ENCODE results near the gene CNR2. TPM values are rescaled to one million over a fixed set of nuclear protein-coding genes. Genes with fewer than 3 reads are reported as not detected.

CNR2 gene
- total RNA-seq, 1 donor from 2014 or later, result 0.09 TPM

- DNase-seq (ENCODE audit: low spot score), result no peak
Measured at GRCh38 chr1:23899070-23899469, 14.1 kb downstream of the CNR2 start.

GRCh38 chr1:23897083-23897482 is 16.1 kb downstream of the CNR2 start:
- DNase-seq (ENCODE audit: low spot score), result no peak
- ATAC-seq, result no peak
- intact Hi-C loops (cut with DNase I), result no loop called here

More at GRCh38 chr1:23899070-23899469, 14.1 kb downstream of the CNR2 start:
- intact Hi-C loops (cut with DNase I), result no loop called here
- ATAC-seq, result no peak

GRCh38 chr1:23896491-23896890 is 16.7 kb downstream of the CNR2 start:
- no peak for ATAC-seq
- intact Hi-C loops (cut with DNase I), result no loop called here
- no peak for DNase-seq (ENCODE audit: low spot score)

- ATAC-seq (no peak), DNase-seq (ENCODE audit: low spot score) (no peak)
- intact Hi-C loops (cut with DNase I), result no loop called here
Measured at GRCh38 chr1:23895993-23896392, 17.2 kb downstream of the CNR2 start.

GRCh38 chr1:23895082-23895481 is 18.1 kb downstream of the CNR2 start:
- DNase-seq (ENCODE audit: low spot score) (no peak), ATAC-seq (peak; percentile 34)
- intact Hi-C loops (cut with DNase I), result no loop called here

DNA sequence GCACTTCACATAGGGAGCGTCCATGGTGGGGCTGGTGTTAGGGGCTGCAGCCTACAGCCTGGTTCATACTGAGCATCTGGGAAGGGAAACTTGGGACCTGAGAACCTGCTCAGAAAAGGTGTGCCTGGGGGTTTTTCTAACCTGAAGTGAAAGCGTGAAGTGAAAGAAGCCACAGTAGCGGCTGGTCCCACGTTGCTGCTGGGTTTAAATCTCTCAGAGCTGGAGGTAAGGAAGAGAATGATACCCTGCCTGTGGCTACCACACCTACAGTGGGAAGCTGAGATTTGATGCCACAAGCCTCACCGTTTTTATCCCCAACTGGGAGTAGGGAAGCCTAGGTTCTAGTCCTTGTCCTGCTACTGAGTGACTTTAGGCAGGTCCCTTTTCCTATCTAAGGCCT is 24.1 kb downstream of the CNR2 start:
- ATAC-seq, result no peak
- intact Hi-C loops (cut with DNase I), result no loop called here
- DNase-seq (ENCODE audit: low spot score), result no peak

DNA sequence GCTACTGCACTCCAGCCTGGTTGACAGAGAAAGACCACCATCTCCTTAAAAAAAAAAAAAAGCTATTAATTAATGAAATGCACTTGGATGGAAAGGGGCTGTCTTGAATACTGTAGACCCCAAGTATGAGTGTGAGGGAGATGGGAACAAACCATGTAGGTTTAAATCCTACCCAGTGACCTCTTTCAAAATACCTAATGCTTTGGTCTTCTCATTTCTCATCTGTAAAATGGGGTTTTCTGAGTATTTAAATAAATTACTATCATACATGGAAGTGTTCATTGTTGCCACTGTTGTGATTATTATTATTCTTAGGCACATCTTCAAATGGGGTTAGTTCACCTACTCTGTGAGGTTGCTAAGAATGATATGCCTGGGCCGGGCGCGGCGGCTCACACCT is 27.9 kb downstream of the CNR2 start:
- no peak for DNase-seq (ENCODE audit: low spot score)
- intact Hi-C loops (cut with DNase I), result no loop called here
- ATAC-seq, result no peak

DNA sequence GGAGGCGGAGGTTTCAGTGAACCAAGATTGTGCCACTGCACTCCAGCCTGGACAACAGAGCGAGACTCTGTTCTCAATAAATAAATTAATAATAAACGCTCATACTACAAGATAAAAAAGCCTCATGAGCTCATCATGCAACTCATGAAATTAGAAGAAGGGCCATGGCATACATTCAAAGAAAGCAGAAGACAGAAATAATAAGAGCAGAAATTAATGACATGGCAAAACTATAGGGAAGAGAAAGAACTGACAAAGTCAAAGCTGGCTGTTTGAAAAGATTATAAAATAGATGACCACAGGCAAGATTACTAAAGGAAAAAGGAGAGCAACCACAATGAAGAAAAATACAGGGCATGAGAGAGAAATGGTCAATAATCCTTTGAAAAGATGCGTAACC is 30.4 kb downstream of the CNR2 start:
- intact Hi-C loops (cut with DNase I), result no loop called here
- no peak for DNase-seq (ENCODE audit: low spot score)
- ATAC-seq, result no peak

- intact Hi-C loops (cut with DNase I), result no loop called here
- ATAC-seq, result no peak
Measured at GRCh38 chr1:23879809-23880208, 33.4 kb downstream of the CNR2 start.

DNA sequence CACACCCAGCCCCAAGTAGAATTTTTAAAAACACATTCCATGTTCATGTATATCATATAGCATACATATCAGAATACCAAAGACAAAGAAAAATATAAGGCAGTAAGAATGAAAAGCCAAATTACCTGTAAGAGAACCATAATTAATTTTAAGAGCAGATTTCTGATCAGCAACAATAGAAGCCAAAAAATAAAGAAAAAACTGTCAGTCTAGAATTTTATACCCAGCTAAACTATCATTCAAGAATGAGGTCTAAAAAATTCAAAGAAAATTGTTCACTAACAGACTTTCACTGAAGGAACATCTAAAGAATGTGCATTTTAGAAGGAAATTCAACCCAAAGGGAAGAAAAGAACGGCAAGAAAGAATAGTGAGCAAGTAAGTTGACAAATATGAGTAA is 34.5 kb downstream of the CNR2 start:
- ATAC-seq (no peak), DNase-seq (ENCODE audit: low spot score) (no peak)
- intact Hi-C loops (cut with DNase I), result no loop called here

More at GRCh38 chr1:23879809-23880208, 33.4 kb downstream of the CNR2 start:
- no peak for DNase-seq (ENCODE audit: low spot score)

DNA sequence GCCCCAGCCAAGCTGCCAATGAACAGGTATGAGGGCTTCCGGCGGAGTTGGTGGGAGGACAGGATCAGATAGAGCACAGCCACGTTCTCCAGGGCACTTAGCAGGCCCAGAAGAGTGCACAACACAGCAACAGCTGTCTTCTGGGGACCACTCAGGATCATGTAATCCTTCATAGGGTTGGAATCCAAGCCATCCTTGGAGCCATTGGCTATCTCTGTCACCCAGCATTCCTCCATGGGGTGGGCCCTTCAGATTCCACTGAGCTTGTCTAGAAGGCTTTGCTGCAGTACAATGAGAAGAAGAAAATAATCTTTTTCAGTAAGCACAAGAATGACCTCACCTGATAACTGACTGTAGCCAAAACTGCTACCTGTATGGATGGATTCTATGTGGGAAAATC is 37.8 kb downstream of the CNR2 start:
- ATAC-seq (no peak), DNase-seq (ENCODE audit: low spot score) (no peak)
- intact Hi-C loops (cut with DNase I), result no loop called here

GRCh38 chr1:23872421-23872820 is 40.7 kb downstream of the CNR2 start:
- intact Hi-C loops (cut with DNase I), result no loop called here
- DNase-seq (ENCODE audit: low spot score) (no peak), ATAC-seq (no peak)

- ATAC-seq (peak; percentile 5), DNase-seq (ENCODE audit: low spot score) (no peak)
- intact Hi-C loops (cut with DNase I), result no loop called here
Measured at GRCh38 chr1:23869051-23869450, 44.1 kb downstream of the CNR2 start.

DNA sequence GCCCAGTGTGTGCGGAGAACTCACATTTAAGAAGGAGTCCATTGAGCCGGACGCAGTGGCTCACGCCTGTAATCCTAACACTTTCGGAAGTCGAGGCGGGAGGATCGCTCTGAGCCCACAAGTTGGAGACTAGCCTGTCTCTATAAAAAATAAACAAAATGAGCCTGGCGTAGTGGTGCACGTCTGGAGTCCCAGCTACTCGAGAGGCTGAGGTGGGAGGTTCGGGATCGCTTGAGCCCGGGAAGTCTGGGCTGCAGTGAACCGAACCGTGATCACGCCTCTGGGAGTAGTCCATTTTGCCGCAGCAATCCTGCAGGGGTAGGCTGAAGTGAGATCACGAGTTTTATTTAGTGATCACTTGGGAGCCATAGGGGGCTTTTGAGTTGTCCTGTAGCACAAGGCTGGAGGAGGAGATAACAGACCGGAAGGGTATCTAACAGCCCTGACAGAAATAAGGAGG is 44.6 kb downstream of the CNR2 start:
- intact Hi-C loops (cut with DNase I), result no loop called here
- ATAC-seq (peak; percentile 59), DNase-seq (ENCODE audit: low spot score) (peak; percentile 58)

DNA sequence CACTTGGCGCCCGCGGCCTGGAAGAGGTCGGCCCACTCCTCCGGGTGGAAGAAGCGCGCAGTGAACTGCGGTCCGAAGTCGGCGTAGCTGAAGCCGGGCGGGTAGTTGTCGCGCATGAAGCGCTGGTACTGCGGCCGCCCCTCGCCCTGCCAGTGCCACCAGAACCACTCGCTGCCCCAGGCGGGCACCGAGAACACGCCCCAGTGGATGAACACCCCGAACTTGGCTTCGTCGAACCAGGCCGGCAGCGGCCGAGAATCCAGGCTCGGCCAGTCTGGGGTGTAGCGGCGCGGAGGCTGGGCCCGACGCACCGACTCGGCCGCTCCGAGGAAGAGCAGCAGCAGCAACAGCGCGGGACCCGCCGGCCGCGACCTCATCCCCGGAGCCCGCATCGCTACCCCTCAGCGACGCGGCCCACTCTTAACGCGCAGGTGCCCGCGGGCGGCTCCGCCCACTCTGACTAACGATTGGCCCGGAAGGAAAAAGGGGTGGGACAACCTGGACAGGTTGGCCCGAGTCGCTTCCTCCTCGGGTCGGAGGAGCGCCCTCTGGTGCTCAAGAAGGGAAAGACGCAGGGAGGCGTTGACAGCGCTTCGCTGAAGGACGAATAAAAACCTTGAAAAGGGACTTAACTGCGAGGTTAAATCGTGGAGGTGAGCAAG is 45.1 kb downstream of the CNR2 start, which contains the start of gene FUCA1:
Gene FUCA1, minus strand, starts transcription at position 396 of the 662 bp plus-strand sequence. Its CDS starts 4 bp downstream, at position 392.
- ATAC-seq (peak; percentile 98), DNase-seq (ENCODE audit: low spot score) (peak; percentile 96)
- intact Hi-C loops (cut with DNase I), result no loop called here

- intact Hi-C loops (cut with DNase I), result no loop called here
- DNase-seq (ENCODE audit: low spot score) (no peak), ATAC-seq (no peak)
Measured at GRCh38 chr1:23867542-23867894, 45.6 kb downstream of the CNR2 start.

DNA sequence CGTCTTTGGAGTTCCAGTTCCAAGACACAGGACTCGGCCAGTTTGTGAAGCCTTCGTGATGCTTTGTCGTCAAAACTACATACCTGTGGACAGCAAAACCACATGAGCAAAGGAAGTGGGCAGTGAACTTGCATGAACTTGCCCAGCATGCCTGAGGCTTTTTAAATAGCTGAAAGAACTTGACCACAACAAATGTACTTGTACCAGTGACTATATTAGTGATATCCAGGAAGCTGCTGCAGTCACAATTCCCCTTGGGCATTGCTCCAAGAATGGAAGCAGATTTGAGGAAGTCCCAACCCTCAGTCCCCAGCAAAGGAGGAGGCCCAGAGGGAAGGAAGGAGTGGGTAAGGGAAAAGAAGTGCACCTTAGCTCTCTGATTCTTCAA is 47.6 kb downstream of the CNR2 start:
- intact Hi-C loops (cut with DNase I), result no loop called here
- no peak for ATAC-seq

DNA sequence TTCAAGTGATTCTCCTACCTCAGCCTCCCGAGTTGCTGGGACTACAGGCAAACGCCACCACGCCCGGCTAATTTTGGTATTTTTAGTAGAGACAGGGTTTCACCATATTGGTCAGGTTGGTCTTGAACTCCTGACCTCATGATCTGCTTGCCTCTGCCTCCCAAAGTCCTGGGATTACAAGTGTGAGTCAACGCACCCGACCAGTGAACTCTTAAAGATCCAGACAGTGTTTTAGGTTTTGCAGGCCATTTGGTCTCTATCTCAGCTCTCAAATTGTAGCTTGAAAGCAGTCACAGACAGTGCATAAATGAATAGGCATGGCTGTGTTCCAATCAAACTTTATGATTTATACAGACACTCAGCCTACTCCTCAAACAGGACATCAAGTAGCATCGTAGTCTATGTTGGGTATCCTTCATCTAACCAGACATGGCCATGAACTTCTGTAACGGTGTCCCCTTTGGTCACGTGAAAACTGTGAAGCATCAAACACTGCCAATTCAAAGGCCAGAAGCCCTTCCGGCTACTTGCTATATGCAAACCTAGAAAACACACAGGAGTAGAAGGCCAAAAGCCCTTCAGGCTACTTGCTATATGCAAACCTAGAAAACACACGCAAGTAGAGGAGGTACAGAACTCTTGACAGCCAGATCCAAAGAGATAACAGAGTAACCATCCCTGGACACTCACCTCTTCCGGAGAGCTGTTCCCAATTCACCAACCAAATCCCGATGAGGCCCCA is 48.2 kb downstream of the CNR2 start:
- ATAC-seq, result no peak
- intact Hi-C loops (cut with DNase I), result no loop called here
- DNase-seq (ENCODE audit: low spot score), result no peak

More for the DNA sequence above, 47.6 kb downstream of the CNR2 start:
- DNase-seq (ENCODE audit: low spot score), result no peak

GRCh38 chr1:23862640-23863039 is 50.5 kb downstream of the CNR2 start:
- intact Hi-C loops (cut with DNase I), result no loop called here

GRCh38 chr1:23854568-23854967 is 58.6 kb downstream of the CNR2 start:
- no peak for ATAC-seq
- intact Hi-C loops (cut with DNase I), result no loop called here
- DNase-seq (ENCODE audit: low spot score), result no peak

More at GRCh38 chr1:23862640-23863039, 50.5 kb downstream of the CNR2 start:
- no peak for ATAC-seq
- DNase-seq (ENCODE audit: low spot score), result no peak

Data from sciatic nerve (tissue), 2 donors.